Stimulated activated CD4-positive, alpha-beta T cell treated with anti-CD3 and anti-CD28 coated beads, Interleukin-15, amount 100 ng/mL, for 1 hour (primary cell): Measurements from ENCODE around the gene CECR2.

Experiments
- DNase-seq, 2 donors: peaks; one replicate each; pipeline ENCODE4 v3.0.0-alpha.2; 2020; ENCODE audit warnings: low read depth in 1 of 2, low spot score in 1 of 2

The CECR2 gene

GRCh38 chr22:17598318-17598717, 229.1 kb downstream of the CECR2 start:
- DNase-seq, result no peak

- DNase-seq, result no peak
Measured at GRCh38 chr22:17601031-17601430, 231.8 kb downstream of the CECR2 start.

- DNase-seq, result no peak
Measured at GRCh38 chr22:17603668-17604067, 234.4 kb downstream of the CECR2 start.

- DNase-seq, result no peak
Measured at GRCh38 chr22:17606496-17606895, 237.2 kb downstream of the CECR2 start.
